ENCODE measurements around the gene OR4Q2. TPM values are rescaled to one million over a fixed set of nuclear protein-coding genes. Genes with fewer than 3 reads are reported as not detected.

The OR4Q2 gene
- total RNA-seq, 1 experiment from 2014 or later = not detected

GRCh38 chr14:20035938-20036337, 34.0 kb downstream of the OR4Q2 start, which contains the start of gene OR4K13:
Gene OR4K13 (minus strand): TSS chr14:20036038. CDS start chr14:20034758, 1,280 bp downstream.
- CTCF ChIA-PET = no interaction called here
- Histone ChIP-seq H3K27ac (ENCODE audit: low read depth, low read length) (no peak within 1 kb of the TSS), H3K9me2 (ENCODE audit: insufficient read depth) (no peaks in the 10 kb centered on the region), H3K36me3 (ENCODE audit: control insufficient read depth in 1 of 2, insufficient read depth in 2 of 2, low read length in 2 of 2) (no peaks in the 10 kb centered on the region), H3K27me3 (ENCODE audit: insufficient read depth, low read length) (no peaks in the 10 kb centered on the region), H3K4me2 (ENCODE audit: low read length) (no peak within 1 kb of the TSS), H3K9me3 (ENCODE audit: control insufficient read depth in 1 of 2, insufficient read depth in 1 of 2, low read depth in 1 of 2, low read length in 2 of 2) (0 out of 4 replicates have a peak, but pooled peaks cover 0 to 4% of the 10 kb centered on the region in 2 experiments), H3K9ac (ENCODE audit: low read length) (no peak within 1 kb of the TSS), H2AFZ (ENCODE audit: low read depth, low read length, poor library complexity, severe bottlenecking) (no peak within 1 kb of the TSS), H4K20me1 (ENCODE audit: insufficient read depth) (no peaks in the 10 kb centered on the region), H3K79me2 (ENCODE audit: insufficient read depth, low read length) (no peaks in the 10 kb centered on the region), H3K4me3 (replicated peaks in 1 of 2; ENCODE audit: low read depth in 1 of 2, low read length in 2 of 2) (no peak within 1 kb of the TSS), H3K4me1 (ENCODE audit: control insufficient read depth in 1 of 2, insufficient read depth in 2 of 2, low read length in 2 of 2) (no peaks in the 10 kb centered on the region)
- DNase-seq (ENCODE audit: low read depth, low spot score) = no peak
- intact Hi-C loops (cut with micrococcal nuclease) = no loop called here
- no TSS peak for BruUV-seq (replicated peaks)
- no peak for ATAC-seq
- POLR2A ChIA-PET = no interaction called here
- TF ChIP-seq ATF3 (IDR thresholded peaks at IDR 0.05) (no peak), SIN3A (IDR thresholded peaks at IDR 0.05; ENCODE audit: low read depth) (no peak), ZFX (IDR thresholded peaks at IDR 0.05) (no peak), FOSL1 (IDR thresholded peaks at IDR 0.05; ENCODE audit: low read depth) (no peak), CEBPB (IDR thresholded peaks at IDR 0.05; ENCODE audit: low read depth) (no peak), ELF1 (IDR thresholded peaks at IDR 0.05; ENCODE audit: borderline replicate concordance, low read depth) (no peak), RAD21 (IDR thresholded peaks at IDR 0.05; ENCODE audit: low read depth) (no peak), EZH2 (IDR thresholded peaks at IDR 0.05) (no peak), ZNF274 (IDR thresholded peaks at IDR 0.05; ENCODE audit: low read depth, low read length) (no peak), YY1 (IDR thresholded peaks at IDR 0.05; ENCODE audit: extremely low read depth, insufficient replicate concordance, low read depth, low read length) (no peak), EZH2phosphoT487 (IDR thresholded peaks at IDR 0.05; ENCODE audit: borderline replicate concordance) (no peak), CTCF (IDR thresholded peaks at IDR 0.05 in 2 of 3, conservative IDR thresholded peaks at IDR 0.05 in 1 of 3; ENCODE audit: borderline replicate concordance in 1 of 3, insufficient read depth in 1 of 3, low read depth in 2 of 3, low read length in 2 of 3) (no peak), TCF7L2 (IDR thresholded peaks at IDR 0.05; ENCODE audit: borderline replicate concordance, extremely low read depth, insufficient read depth, insufficient read length) (no peak), POLR2A (IDR thresholded peaks at IDR 0.05; ENCODE audit: borderline replicate concordance, extremely low read depth, insufficient read depth, insufficient read length) (no peak)
- RAD21 ChIA-PET (ENCODE audit: low non-redundant PET in 1 of 2, low total read pairs in 2 of 2, uncharacterized antibody in 2 of 2, unreplicated experiment in 2 of 2) = no interaction called here

Measured in HCT116 (cell line).